HG02840 (cell line): ENCODE data around the gene HS6ST1.

Experiments used
- ATAC-seq: cut with Tn5 transposase; IDR thresholded peaks from one replicate; pipeline ENCODE4 v1.9.1; 2021; ENCODE audit warnings: mild to moderate bottlenecking, moderate library complexity, moderate number of reproducible peaks; ENCODE audit not compliant: unreplicated experiment, low FRiP score

Gene HS6ST1

GRCh38 chr2:128311755-128312341 lies 6.8 kb downstream of the HS6ST1 start:
- no peak for ATAC-seq

- no peak for ATAC-seq
These were observed 7.4 kb downstream of the HS6ST1 start for GRCh38 chr2:128311216-128311754.

- ATAC-seq: no peak
These were observed 7.9 kb downstream of the HS6ST1 start for GRCh38 chr2:128310761-128311160.

GRCh38 chr2:128310094-128310716 lies 8.5 kb downstream of the HS6ST1 start:
- no peak for ATAC-seq

- ATAC-seq: no peak
These were observed 9.2 kb downstream of the HS6ST1 start for GRCh38 chr2:128309280-128310093.

- no peak for ATAC-seq
These were observed 9.8 kb downstream of the HS6ST1 start for GRCh38 chr2:128308889-128309279.

GRCh38 chr2:128308284-128308731 lies 10.4 kb downstream of the HS6ST1 start:
- ATAC-seq: no peak

GRCh38 chr2:128307595-128307994 lies 11.1 kb downstream of the HS6ST1 start:
- ATAC-seq: no peak

- no peak for ATAC-seq
These were observed 11.7 kb downstream of the HS6ST1 start for GRCh38 chr2:128306931-128307460.

- no peak for ATAC-seq
These were observed 12.4 kb downstream of the HS6ST1 start for GRCh38 chr2:128306081-128306930.

GRCh38 chr2:128305555-128306080 lies 13.1 kb downstream of the HS6ST1 start:
- ATAC-seq: peak; percentile 69

- no peak for ATAC-seq
These were observed 13.7 kb downstream of the HS6ST1 start for GRCh38 chr2:128304715-128305554.

- no peak for ATAC-seq
These were observed 14.3 kb downstream of the HS6ST1 start for GRCh38 chr2:128304330-128304714.

GRCh38 chr2:128303911-128304310 lies 14.8 kb downstream of the HS6ST1 start:
- no peak for ATAC-seq

GRCh38 chr2:128303095-128303791 lies 15.4 kb downstream of the HS6ST1 start:
- ATAC-seq: no peak

- ATAC-seq: no peak
These were observed 16.0 kb downstream of the HS6ST1 start for GRCh38 chr2:128302744-128303067.

GRCh38 chr2:128302011-128302743 lies 16.5 kb downstream of the HS6ST1 start:
- no peak for ATAC-seq

GRCh38 chr2:128301501-128301966 lies 17.1 kb downstream of the HS6ST1 start:
- no peak for ATAC-seq
